Activated naive CD4-positive, alpha-beta T cell treated with anti-CD3 and anti-CD28 coated beads, Interleukin-2, amount 50 U/mL, for 72 hours (primary cell): ENCODE measurements around the gene GPR25. TPM values are rescaled to one million over a fixed set of nuclear protein-coding genes. Genes with fewer than 3 reads are reported as not detected.
A peak's percentile ranks its signal among the peaks of the same experiment; 100 is the strongest.

ENCODE experiments used
- ATAC-seq, 2 donors: fragments of 150-1000 bp; cut with Tn5 transposase; 2 replicates each; pipeline ENCODE4 v1.10.0; 2021; ENCODE audit warnings: mild to moderate bottlenecking in 2 of 2, moderate library complexity in 2 of 2
- DNase-seq, 2 donors: peaks; one replicate each; pipeline ENCODE4 v3.0.0; 2021 to 2022; ENCODE audit warnings: low spot score in 2 of 2
- H3K27ac Mint-ChIP-seq, 2 donors: one replicate each; pipeline ENCODE4 v1.8.0; 2022; ENCODE audit warnings: mild to moderate bottlenecking in 2 of 2, mixed read lengths in 2 of 2
- H3K36me3 Mint-ChIP-seq, 2 donors: one replicate each; pipeline ENCODE4 v1.8.0; 2022; ENCODE audit warnings: mixed read lengths in 2 of 2
- H3K9me3 Mint-ChIP-seq, 2 donors: one replicate each; pipeline ENCODE4 v1.8.0; 2022; ENCODE audit warnings: mixed read lengths in 2 of 2
- total RNA-seq, 2 donors: library from RNA; stranded (reverse); gene quantifications; one replicate each; pipeline ENCODE4 v1.2.3, GENCODE V29; 2022

GPR25 gene
- total RNA-seq, result not detected

GRCh38 chr1:200872446-200873115 lies at the start of gene GPR25:
Gene GPR25, plus strand, starts transcription at chr1:200872981. Its CDS starts 57 bp downstream, at chr1:200873038.
- Mint-ChIP-seq H3K27ac (no peak within 1 kb of the TSS), H3K9me3 (no peaks in the 10 kb centered on the region), H3K36me3 (peaks cover 0 to 11% of the 10 kb centered on the region in 2 donors)
- DNase-seq (no peak), ATAC-seq (no peak)

- ATAC-seq (no peak), DNase-seq (no peak)
- H3K9me3 Mint-ChIP-seq, result no peaks in the 10 kb centered on the region
- no peak overlapping the region for H3K27ac Mint-ChIP-seq
- H3K36me3 Mint-ChIP-seq, result no peaks in the 10 kb centered on the region
Measured at GRCh38 chr1:200831091-200831490, 41.7 kb upstream of the GPR25 start.

- no peak for DNase-seq
- ATAC-seq, result no peak
- no peaks in the 10 kb centered on the region for H3K9me3 Mint-ChIP-seq
- no peaks in the 10 kb centered on the region for H3K36me3 Mint-ChIP-seq
- H3K27ac Mint-ChIP-seq, result no peak overlapping the region
Measured at GRCh38 chr1:200834383-200834782, 38.4 kb upstream of the GPR25 start.

- ATAC-seq (no peak), DNase-seq (no peak)
- Mint-ChIP-seq H3K27ac (no peak overlapping the region), H3K9me3 (no peaks in the 10 kb centered on the region), H3K36me3 (no peaks in the 10 kb centered on the region)
Measured at GRCh38 chr1:200836213-200836612, 36.6 kb upstream of the GPR25 start.

- DNase-seq (no peak), ATAC-seq (no peak)
- H3K36me3 Mint-ChIP-seq, result no peaks in the 10 kb centered on the region
- H3K27ac Mint-ChIP-seq, result no peak overlapping the region
- H3K9me3 Mint-ChIP-seq, result no peaks in the 10 kb centered on the region
Measured at GRCh38 chr1:200837931-200838571, 34.7 kb upstream of the GPR25 start.

- DNase-seq (no peak), ATAC-seq (no peak)
- no peaks in the 10 kb centered on the region for H3K9me3 Mint-ChIP-seq
- no peaks in the 10 kb centered on the region for H3K36me3 Mint-ChIP-seq
- H3K27ac Mint-ChIP-seq, result no peak overlapping the region
Measured at GRCh38 chr1:200838676-200839445, 33.9 kb upstream of the GPR25 start.

- Mint-ChIP-seq H3K9me3 (no peaks in the 10 kb centered on the region), H3K27ac (no peak overlapping the region), H3K36me3 (peaks cover 11 to 17% of the 10 kb centered on the region in 2 donors)
- DNase-seq (no peak), ATAC-seq (no peak)
Measured at GRCh38 chr1:200845360-200845759, 27.4 kb upstream of the GPR25 start.

- DNase-seq (no peak), ATAC-seq (no peak)
- H3K9me3 Mint-ChIP-seq, result no peaks in the 10 kb centered on the region
- H3K36me3 Mint-ChIP-seq, result peaks cover 14 to 23% of the 10 kb centered on the region in 2 donors
- H3K27ac Mint-ChIP-seq, result no peak overlapping the region
Measured at GRCh38 chr1:200846398-200846797, 26.4 kb upstream of the GPR25 start.

- Mint-ChIP-seq H3K36me3 (peaks cover 18 to 23% of the 10 kb centered on the region in 2 donors), H3K9me3 (no peaks in the 10 kb centered on the region), H3K27ac (no peak overlapping the region)
- DNase-seq, result no peak
- ATAC-seq, result no peak
Measured at GRCh38 chr1:200849430-200849829, 23.4 kb upstream of the GPR25 start.

- DNase-seq (no peak), ATAC-seq (no peak)
- H3K27ac Mint-ChIP-seq, result no peak overlapping the region
Measured at GRCh38 chr1:200850554-200850953, 22.2 kb upstream of the GPR25 start.

GRCh38 chr1:200856716-200857357 lies 15.9 kb upstream of the GPR25 start:
- DNase-seq (no peak), ATAC-seq (peak; percentile 34 to 81)
- Mint-ChIP-seq H3K9me3 (no peaks in the 10 kb centered on the region), H3K27ac (no peak overlapping the region), H3K36me3 (peaks cover 0 to 4% of the 10 kb centered on the region in 2 donors)

More at GRCh38 chr1:200850554-200850953, 22.2 kb upstream of the GPR25 start:
- H3K9me3 Mint-ChIP-seq, result no peaks in the 10 kb centered on the region
- peaks cover 18 to 23% of the 10 kb centered on the region in 2 donors for H3K36me3 Mint-ChIP-seq

- H3K27ac Mint-ChIP-seq, result no peak overlapping the region
- DNase-seq (no peak), ATAC-seq (no peak)
- peaks cover 0 to 4% of the 10 kb centered on the region in 2 donors for H3K36me3 Mint-ChIP-seq
- no peaks in the 10 kb centered on the region for H3K9me3 Mint-ChIP-seq
Measured at GRCh38 chr1:200857804-200858203, 15.0 kb upstream of the GPR25 start.

GRCh38 chr1:200861937-200862647 lies 10.7 kb upstream of the GPR25 start:
- no peaks in the 10 kb centered on the region for H3K9me3 Mint-ChIP-seq

GRCh38 chr1:200862713-200863415 lies 9.9 kb upstream of the GPR25 start:
- ATAC-seq (peak in 1 of 2 donors; percentile 41), DNase-seq (no peak)
- H3K27ac Mint-ChIP-seq, result no peak overlapping the region

More at GRCh38 chr1:200861937-200862647, 10.7 kb upstream of the GPR25 start:
- H3K36me3 Mint-ChIP-seq, result peaks cover 0 to 4% of the 10 kb centered on the region in 2 donors
- ATAC-seq, result peak in 1 of 2 donors; percentile 39
- H3K27ac Mint-ChIP-seq, result no peak overlapping the region
- no peak for DNase-seq

GRCh38 chr1:200866116-200866515 lies 6.7 kb upstream of the GPR25 start:
- DNase-seq (no peak), ATAC-seq (no peak)
- Mint-ChIP-seq H3K27ac (no peak overlapping the region), H3K36me3 (peaks cover 0 to 4% of the 10 kb centered on the region in 2 donors), H3K9me3 (no peaks in the 10 kb centered on the region)

More at GRCh38 chr1:200862713-200863415, 9.9 kb upstream of the GPR25 start:
- H3K9me3 Mint-ChIP-seq, result no peaks in the 10 kb centered on the region
- H3K36me3 Mint-ChIP-seq, result peaks cover 0 to 4% of the 10 kb centered on the region in 2 donors

- peak; percentile 86 to 95 for ATAC-seq
- Mint-ChIP-seq H3K36me3 (peaks cover 0 to 4% of the 10 kb centered on the region in 2 donors), H3K27ac (no peak overlapping the region), H3K9me3 (no peaks in the 10 kb centered on the region)
- DNase-seq, result peak in 1 of 2 donors; percentile 62
Measured at GRCh38 chr1:200866521-200866920, 6.3 kb upstream of the GPR25 start.
